GM10847 (cell line): Measurements from ENCODE around the gene IFNA1.

Experiments
- POLR2A ChIP-seq: IDR thresholded peaks from 2 replicates; pipeline ENCODE4 v1.6.1; 2011; ENCODE audit not compliant: insufficient read length; ENCODE audit errors: extremely low read depth

Gene IFNA1

GRCh38 chr9:21429191-21429590 lies 11.0 kb upstream of the IFNA1 start:
- no peak for TF ChIP-seq POLR2A

- TF ChIP-seq POLR2A, result no peak
Measured at GRCh38 chr9:21432672-21433425, 7.4 kb upstream of the IFNA1 start.

DNA sequence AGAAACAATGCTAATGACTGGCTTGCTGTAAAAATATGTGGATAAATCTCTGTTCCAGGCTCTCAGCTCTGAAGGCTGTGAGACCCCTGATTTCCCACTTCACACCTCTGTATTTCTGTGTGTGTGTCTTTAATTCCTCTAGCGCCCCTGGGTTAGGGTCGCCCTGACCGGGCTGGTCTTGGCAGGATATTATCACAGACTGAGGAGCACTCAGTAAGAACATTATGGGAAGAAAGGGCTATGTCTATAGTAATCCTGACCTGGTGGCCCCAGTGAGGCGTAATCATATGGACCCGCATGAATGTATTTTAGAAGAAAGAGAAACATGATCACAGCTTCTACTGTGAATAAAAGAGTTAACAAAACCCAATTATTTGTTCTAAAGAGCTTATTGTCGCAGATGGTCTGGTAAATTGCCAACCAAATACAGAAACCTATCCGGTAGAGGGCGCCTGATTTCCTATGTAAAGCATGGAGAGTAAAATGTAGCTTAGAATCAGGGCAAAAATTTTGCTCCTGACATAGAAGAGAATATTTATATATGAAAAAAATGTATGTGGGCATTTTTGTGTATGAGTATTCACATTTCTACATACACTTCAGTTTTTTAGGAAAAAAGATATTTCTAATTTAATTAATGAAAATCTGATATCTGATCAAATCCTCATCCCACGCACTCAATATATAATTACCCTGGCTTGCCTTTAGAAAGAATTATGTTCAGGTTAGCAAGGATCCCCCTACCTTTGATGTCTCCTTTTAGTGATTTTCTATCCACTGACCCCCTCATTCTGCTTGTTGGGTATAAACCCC lies 5.8 kb upstream of the IFNA1 start:
- TF ChIP-seq POLR2A, result no peak

DNA sequence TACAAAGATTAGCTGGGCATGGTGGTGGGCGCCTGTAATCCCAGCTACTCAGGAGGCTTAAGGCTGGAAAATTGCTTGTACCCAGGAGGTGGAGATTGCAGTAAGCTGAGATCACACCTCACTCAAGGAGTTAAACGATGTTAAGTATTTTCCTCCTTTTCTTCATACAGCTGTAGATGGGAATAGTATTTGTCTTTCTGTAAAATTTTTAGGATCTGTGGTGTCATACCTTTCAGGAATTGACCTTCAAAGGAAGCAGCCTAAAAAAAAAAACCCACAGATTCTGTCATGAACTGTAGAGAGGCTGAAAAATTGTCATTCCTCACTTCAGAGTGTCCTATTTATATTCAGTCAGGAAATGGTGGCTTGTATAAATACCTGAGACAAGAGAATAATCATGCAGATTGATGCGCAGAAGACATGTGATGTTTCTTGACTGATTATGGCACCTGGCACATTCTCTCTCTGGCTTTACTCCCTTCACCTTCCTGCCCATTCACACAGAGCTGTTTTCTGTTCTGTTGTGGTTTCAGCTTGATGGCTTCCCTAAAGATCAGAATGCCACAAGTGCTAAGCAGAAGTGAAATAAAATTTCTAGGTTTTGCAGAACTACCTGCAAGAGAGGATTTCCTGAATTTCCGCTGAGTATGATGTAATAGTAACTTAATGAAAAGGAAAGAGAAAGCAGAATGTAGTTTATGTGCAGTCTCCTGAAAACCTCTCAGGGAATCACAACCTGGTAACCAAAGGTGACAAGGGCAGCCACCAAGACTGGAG lies 3.8 kb downstream of the IFNA1 start:
- no peak for TF ChIP-seq POLR2A

DNA sequence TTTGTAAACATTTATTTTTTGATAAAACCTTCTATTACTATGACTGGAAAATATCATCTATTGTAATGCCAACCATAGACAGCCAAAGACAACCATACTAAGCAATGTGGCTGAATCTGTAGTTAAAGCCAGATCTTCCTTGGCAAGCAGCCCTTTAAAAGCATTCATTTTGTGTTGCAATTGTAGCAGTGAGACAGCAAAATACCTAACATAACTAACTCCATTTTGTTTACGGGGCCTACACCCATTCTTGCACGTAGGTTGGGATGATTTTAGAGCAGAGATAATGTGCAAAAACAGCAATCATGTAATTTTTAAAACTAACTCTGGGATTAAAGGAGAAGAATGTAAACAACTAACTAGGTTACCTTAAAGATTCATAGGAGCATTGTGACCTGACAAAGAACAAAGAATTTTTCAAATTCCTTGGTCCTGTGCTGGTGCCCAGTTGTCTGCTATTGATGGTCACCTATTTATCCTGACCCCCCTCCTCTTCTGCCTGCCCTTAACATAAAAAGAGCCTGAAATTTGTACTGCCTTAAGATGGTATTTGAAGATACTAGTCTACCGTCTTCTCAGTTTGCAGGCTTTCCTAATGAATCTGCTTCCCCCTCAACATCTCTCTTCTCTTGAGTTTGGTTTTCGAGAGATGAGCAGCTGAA lies 10.6 kb downstream of the IFNA1 start:
- TF ChIP-seq POLR2A, result no peak

GRCh38 chr9:21452681-21453080 lies 12.4 kb downstream of the IFNA1 start:
- TF ChIP-seq POLR2A, result no peak

DNA sequence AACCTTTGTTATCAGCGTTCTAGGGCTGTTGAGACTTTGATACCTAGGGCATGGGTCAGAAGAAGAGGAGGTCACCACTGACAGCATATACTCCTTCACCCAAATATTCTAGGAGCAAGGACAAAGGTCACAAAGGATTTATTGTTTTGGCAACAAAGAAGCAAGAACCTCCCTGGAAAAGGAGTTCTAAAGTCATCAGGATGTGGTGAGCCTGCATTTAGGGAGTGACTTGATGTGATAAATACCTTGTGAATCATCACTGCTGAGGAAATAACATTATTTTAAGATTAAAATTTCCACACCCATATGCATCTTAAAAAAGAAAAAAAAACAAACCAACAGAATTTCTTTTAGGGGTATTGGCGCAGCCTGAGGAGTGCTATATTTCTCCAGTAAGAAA lies 13.9 kb downstream of the IFNA1 start:
- TF ChIP-seq POLR2A, result no peak

GRCh38 chr9:21455320-21455719 lies 15.1 kb downstream of the IFNA1 start:
- no peak for TF ChIP-seq POLR2A

GRCh38 chr9:21461377-21461776 lies 21.1 kb downstream of the IFNA1 start:
- TF ChIP-seq POLR2A, result no peak

GRCh38 chr9:21465138-21465537 lies 24.9 kb downstream of the IFNA1 start:
- no peak for TF ChIP-seq POLR2A

DNA sequence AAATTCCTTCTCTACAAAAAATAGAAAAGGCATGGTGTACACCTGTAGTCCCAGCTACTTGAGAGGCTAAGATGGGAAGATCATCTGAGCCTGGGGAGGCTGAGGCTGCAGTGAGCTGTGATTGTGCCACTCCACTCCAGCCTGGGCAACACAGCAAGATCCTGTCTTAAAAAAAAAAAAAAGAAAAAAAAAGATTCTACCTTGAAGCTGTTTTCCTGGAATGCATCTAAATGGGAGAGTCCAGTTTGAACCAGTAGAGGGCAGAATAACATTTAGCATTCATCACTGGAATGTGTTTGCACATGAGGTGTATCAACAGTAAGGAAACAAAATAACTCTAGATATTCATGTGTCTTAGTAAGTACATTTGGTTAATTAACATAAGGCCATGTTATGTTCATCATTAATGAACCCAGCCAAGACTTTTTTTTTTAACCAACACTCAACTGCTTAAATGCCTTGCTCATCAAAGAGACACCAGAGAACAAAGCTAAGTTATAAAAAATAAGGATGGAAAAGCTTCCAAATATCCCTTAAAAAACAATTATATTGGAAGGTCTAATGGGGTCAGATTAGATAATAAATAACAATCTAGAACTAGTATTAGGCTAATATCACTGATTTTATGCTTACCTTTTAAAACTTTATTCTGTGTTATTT lies 25.8 kb downstream of the IFNA1 start:
- no peak for TF ChIP-seq POLR2A

GRCh38 chr9:21470126-21470525 lies 29.9 kb downstream of the IFNA1 start:
- TF ChIP-seq POLR2A, result no peak

GRCh38 chr9:21473236-21473635 lies 33.0 kb downstream of the IFNA1 start:
- no peak for TF ChIP-seq POLR2A

DNA sequence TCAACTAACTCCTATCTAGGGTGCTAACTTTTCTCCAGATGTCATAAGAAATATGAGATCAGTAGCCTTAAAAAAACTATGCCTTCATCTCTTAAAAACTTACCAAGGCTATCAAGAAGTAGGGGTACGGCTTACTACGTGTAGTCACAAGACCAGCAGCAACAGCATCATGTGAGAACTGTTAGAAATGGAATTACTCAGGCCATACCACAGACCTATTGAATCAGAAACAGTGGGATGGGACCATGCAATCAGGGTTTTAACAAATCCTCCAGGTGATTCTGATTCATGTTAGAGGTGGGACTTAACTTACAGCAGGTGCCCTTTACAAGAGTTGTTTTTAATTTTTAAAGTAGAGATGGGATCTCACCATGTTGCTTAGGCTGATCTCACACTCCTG lies 37.2 kb downstream of the IFNA1 start:
- TF ChIP-seq POLR2A, result no peak
